Measurements from ENCODE around the gene HACL1.

HACL1 gene

DNA sequence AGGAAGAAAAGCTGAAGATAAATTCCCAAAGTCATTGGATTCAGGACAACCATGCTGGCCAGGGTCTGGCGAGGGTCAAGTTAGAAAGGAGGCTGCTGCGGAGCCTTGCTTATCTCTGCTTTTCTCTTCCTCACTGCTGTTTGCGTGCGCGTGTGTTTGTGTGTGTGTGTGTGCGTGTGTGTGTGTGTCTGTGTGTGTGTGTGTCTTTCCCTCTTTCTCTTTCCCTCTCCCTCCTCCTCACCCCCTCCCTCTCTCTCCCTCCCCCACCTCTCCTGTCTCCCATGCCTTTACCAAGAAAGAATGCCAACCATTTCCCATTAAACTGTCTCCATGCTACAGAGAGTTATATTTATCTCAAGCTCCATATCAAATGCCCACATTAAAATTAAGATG lies 79.8 kb downstream of the HACL1 start, which contains the start of gene COLQ:
COLQ (minus strand) TSS at position 134 of the 393 bp plus-strand sequence; CDS start at position 53, 81 bp downstream.
- DNase-seq = no peak

DNA sequence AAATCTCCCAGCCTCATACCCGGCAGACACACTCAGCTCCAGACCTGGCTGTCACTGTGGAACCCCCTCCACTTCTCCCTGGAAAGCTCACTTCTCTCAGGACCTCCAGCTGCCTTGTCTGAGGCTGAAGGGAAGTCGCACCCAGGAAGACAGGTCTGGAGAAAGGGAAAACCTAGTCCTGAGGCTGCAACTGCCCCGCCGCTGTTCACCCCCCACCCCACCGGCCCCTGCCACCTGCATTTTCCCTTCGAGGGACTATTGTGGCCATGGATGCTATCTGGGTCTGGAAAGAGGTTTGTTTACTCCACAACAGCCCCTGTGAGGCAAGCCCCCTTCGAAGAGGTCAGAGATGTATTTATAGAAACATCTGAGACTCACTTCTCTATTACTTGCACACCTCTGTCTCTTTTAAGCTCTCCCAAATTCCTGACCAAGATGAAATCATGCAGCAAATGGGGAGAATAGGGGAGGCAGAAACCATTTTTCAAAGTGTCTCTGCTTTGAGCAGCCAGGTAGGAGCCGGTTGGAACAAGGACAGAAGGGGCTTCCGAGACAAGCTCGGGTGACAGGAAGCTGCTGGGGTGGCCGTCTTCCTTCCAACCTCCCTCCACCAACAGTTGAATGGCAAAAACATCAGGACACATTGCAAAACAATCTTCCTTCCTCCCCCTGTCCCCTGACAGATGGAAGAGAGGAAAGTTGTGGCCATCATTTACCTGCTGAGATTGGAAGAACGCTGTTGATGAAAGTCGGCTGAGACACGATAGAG lies 80.4 kb downstream of the HACL1 start:
- DNase-seq = no peak

DNA sequence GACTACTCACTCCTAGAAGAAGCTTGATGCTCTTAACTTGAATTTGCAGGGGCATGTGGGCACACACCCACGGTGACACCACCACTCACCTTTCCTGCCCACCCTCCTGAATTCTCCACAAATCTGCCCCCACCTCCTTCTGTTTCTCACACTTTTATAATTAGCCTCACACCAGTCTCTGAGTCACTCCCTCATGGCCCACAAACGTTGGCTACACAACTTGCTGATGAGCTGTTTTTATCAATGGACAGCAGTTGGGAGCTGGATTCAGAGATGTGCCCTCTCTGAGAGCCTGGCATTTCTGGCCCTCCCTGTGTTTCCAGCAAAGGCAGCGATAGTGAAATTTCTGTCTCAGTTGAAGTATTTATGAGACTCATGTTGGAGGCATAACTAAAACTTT lies 81.2 kb downstream of the HACL1 start:
- DNase-seq = no peak

DNA sequence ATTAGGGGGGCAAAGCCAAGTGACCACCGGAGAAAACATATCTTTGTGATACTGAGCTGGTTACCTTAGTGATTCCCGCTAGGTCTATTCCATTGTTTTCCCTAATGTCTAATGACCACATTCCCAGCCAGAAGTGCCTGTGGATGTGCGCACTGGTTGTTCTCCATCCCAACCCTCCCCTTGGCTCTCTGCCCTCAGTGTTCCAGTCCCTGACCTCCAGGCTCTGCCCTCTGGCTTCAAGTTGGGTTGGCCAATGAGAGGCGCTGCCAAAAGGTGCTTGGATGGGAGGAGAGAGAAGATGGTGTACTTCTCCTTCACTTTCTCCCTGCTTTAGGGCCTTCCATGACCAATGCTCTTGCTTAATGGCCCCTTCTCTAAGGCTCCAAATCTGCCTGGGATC lies 82.3 kb downstream of the HACL1 start:
- no peak for DNase-seq

- no peak for DNase-seq
Measured at GRCh38 chr3:15514663-15515340, 86.6 kb downstream of the HACL1 start.

DNA sequence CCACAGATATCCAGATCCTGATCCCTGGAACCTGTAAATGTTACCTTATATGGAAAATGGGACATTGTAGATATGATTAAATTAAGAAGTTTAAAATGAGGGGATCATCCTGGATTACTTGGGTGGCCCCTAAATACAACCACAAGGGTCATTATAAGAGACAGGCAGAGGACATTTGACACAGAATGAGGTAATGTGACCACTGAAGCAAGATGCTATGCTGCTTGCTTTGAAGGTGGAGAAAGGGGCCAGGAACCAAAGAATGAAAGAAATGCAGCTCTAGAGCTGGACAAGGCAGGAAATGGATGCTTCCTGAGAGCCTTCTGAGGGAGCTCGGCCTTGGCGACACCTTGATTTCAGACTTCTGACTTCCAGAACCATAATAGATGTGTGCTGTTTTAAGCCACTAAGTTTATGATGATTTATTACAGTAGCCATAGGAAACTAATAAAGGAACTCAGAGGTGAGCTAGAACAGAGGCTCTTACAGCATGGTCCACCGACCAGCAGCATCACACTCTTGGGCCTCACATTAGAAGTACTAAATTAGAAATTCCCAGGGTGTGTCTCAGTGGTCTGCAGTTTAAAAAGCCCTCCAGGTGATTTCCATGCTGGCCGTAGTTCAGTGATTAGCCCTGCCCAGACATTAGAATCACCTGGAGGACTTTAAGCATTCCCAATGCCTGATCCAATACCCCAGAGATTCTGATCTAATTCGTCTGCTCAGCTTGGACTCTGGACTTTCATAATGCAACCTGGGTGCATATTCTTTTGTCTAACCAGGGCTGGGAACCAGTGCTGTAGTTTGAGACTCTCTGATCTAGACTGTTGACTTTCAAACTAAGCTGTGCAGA lies 87.3 kb downstream of the HACL1 start:
- no peak for DNase-seq

DNA sequence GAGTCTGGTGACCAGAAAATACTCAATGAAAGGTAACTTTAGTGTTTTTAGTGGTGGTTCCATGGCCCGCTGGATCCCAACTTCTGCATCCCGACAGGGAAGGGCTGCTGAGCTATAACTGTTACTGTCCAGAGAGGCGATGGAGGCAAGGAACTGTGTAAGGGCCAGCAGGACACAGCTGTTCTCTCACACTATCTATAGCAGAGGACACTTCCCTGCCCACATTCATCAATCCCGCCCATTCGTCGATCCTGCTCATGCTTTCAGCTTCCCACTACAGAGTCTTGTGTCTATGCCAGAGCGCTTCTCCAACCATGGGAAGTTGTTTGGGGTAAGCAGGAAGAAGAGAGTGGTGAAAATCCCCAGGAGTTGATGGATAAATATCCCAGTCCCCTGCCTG lies 88.3 kb downstream of the HACL1 start:
- no peak for DNase-seq

GRCh38 chr3:15512166-15512565 lies 89.2 kb downstream of the HACL1 start:
- peak; percentile 55 for DNase-seq

- no peak for DNase-seq
Measured at GRCh38 chr3:15511156-15511555, 90.2 kb downstream of the HACL1 start.

Data from NCI-H1417 treated with DMSO at 0.1 percent for 48 hours (cell line).